ENCODE measurements around the gene CYS1. TPM values are rescaled to one million over a fixed set of nuclear protein-coding genes. Genes with fewer than 3 reads are reported as not detected.

Gene CYS1
- total and polyA plus RNA-seq, 4 donors: 0.07 to 4.1 (median 1.0) TPM

DNA sequence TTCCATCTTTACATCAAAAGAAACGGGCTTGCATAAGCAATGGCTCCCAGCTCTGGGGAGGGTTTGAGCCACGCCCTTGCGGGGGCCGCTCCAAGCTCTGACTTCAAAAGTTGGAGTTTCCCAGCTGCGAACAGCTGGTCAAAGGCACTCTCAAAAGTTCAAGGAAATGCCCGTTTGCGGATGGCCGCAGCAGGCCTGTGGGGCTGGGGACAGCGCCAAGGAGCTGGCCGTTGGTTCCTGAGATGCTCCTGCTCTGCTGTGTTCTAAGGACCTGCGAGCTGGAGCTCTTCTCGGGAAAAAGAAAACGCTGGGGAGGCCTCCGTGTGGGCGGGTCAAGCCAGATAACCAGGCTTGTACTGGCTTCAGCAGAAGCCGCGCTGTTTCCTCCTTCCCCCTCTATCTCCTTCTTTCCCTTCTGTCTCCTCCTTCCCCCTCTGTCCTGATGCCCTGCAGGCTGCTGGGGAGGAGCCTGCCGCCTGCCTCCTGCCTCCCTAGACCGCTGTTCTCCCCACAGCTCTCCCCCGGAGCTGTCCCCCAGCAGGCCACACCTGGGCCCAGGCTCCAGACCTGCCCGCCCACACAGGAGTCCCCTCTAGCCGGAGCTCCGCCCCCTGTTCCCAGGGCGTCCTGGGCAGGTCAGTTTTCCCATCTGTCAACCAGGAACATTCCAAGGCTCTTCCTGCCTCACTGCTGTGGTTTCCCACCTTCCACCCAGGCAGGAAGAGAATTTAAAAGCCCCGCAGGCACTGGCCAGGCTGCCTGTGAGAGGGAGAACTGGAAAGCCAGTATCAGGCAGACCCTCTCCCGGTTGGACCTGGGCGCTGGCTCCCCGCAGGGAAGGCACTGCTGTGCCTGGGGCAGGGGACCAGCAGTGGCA lies 22.7 kb downstream of the CYS1 start:
- no peaks in the 10 kb centered on the region for H3K27me3 ChIP-seq (ENCODE audit: control insufficient read depth in 4 of 4, insufficient read depth in 4 of 4, low read length in 3 of 4)
- H3K4me3 ChIP-seq (ENCODE audit: low read depth in 1 of 3, low read length in 3 of 3): peak overlapping the region in 1 of 3 donors; percentile 5
- H3K9me3 ChIP-seq (ENCODE audit: control insufficient read depth in 4 of 4, low read length in 3 of 4): no peaks in the 10 kb centered on the region
- H3K27ac ChIP-seq (ENCODE audit: low read depth in 1 of 2, low read length in 2 of 2): peak overlapping the region in 1 of 2 donors; percentile 46
- TF ChIP-seq RXRA (IDR thresholded peaks at IDR 0.05) (peak in 1 of 2 donors; percentile 5), NR2F2 (IDR thresholded peaks at IDR 0.05) (no peak)
- no peak overlapping the region for H3K9ac ChIP-seq (ENCODE audit: low read depth in 1 of 2, low read length in 2 of 2)
- WGBS: 43% methylated on average over 28 of the region's 28 CpGs
- H3K36me3 ChIP-seq (ENCODE audit: control insufficient read depth in 4 of 4, insufficient read depth in 3 of 4, low read depth in 1 of 4, low read length in 3 of 4): peaks cover 2 to 24% (median 19%) of the 10 kb centered on the region in 4 donors
- no peak for DNase-seq (ENCODE audit: low spot score)
- H3K4me1 ChIP-seq (ENCODE audit: control insufficient read depth in 4 of 4, insufficient read depth in 4 of 4, low read length in 3 of 4): peaks cover 0 to 13% (median 1%) of the 10 kb centered on the region in 4 donors

DNA sequence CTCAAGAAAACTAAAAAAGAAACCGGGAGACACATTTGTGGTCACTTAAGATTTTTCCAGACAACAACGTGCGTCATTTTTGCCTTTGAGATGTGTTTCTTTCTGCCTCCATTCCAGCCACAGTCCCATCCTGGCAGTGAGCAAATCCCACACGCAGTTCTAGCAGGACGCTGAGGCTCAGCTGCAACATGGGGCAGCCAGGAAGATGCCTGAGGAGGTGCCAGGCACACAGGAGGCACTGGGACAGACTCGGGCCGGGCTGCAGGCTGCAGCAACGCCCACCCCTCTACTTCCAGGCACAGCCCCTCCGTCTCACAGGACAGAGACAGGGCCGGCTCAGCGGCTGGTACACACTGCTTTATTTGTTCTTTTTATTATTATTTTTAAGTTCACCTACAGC lies 23.8 kb downstream of the CYS1 start:
- 83% methylated on average over 11 of the region's 11 CpGs for WGBS
- Histone ChIP-seq H3K9me3 (ENCODE audit: control insufficient read depth in 4 of 4, low read length in 3 of 4) (no peaks in the 10 kb centered on the region), H3K27me3 (ENCODE audit: control insufficient read depth in 4 of 4, insufficient read depth in 4 of 4, low read length in 3 of 4) (no peaks in the 10 kb centered on the region), H3K9ac (ENCODE audit: low read depth in 1 of 2, low read length in 2 of 2) (no peak overlapping the region), H3K4me1 (ENCODE audit: control insufficient read depth in 4 of 4, insufficient read depth in 4 of 4, low read length in 3 of 4) (peaks cover 0 to 13% (median 1%) of the 10 kb centered on the region in 4 donors), H3K4me3 (ENCODE audit: low read depth in 1 of 3, low read length in 3 of 3) (no peak overlapping the region), H3K27ac (ENCODE audit: low read depth in 1 of 2, low read length in 2 of 2) (no peak overlapping the region), H3K36me3 (ENCODE audit: control insufficient read depth in 4 of 4, insufficient read depth in 3 of 4, low read depth in 1 of 4, low read length in 3 of 4) (peaks cover 4 to 32% (median 24%) of the 10 kb centered on the region in 4 donors)
- no peak for DNase-seq (ENCODE audit: low spot score)
- TF ChIP-seq HNF4G (IDR thresholded peaks at IDR 0.05) (no peak), GABPA (IDR thresholded peaks at IDR 0.05 in 1 of 2, conservative IDR thresholded peaks at IDR 0.05 in 1 of 2) (no peak), EGR1 (IDR thresholded peaks at IDR 0.05; ENCODE audit: low read depth in 2 of 2) (no peak), NR2F2 (IDR thresholded peaks at IDR 0.05) (no peak), JUND (IDR thresholded peaks at IDR 0.05) (no peak), HNF4A (conservative IDR thresholded peaks at IDR 0.05) (no peak), FOXA1 (IDR thresholded peaks at IDR 0.05) (no peak), TAF1 (conservative IDR thresholded peaks at IDR 0.05) (no peak), SP1 (IDR thresholded peaks at IDR 0.05) (no peak), RAD21 (IDR thresholded peaks at IDR 0.05) (no peak), FOXA2 (IDR thresholded peaks at IDR 0.05) (no peak), YY1 (IDR thresholded peaks at IDR 0.05) (no peak), RXRA (IDR thresholded peaks at IDR 0.05) (no peak)
- TF ChIP-seq, protein P1, sequence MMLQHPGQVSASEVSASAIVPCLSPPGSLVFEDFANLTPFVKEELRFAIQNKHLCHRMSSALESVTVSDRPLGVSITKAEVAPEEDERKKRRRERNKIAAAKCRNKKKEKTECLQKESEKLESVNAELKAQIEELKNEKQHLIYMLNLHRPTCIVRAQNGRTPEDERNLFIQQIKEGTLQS (IDR thresholded peaks at IDR 0.05): no peak
- TF ChIP-seq, protein P2, sequence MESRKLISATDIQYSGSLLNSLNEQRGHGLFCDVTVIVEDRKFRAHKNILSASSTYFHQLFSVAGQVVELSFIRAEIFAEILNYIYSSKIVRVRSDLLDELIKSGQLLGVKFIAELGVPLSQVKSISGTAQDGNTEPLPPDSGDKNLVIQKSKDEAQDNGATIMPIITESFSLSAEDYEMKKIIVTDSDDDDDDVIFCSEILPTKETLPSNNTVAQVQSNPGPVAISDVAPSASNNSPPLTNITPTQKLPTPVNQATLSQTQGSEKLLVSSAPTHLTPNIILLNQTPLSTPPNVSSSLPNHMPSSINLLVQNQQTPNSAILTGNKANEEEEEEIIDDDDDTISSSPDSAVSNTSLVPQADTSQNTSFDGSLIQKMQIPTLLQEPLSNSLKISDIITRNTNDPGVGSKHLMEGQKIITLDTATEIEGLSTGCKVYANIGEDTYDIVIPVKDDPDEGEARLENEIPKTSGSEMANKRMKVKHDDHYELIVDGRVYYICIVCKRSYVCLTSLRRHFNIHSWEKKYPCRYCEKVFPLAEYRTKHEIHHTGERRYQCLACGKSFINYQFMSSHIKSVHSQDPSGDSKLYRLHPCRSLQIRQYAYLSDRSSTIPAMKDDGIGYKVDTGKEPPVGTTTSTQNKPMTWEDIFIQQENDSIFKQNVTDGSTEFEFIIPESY (IDR thresholded peaks at IDR 0.05): no peak
- TF ChIP-seq, protein P3, sequence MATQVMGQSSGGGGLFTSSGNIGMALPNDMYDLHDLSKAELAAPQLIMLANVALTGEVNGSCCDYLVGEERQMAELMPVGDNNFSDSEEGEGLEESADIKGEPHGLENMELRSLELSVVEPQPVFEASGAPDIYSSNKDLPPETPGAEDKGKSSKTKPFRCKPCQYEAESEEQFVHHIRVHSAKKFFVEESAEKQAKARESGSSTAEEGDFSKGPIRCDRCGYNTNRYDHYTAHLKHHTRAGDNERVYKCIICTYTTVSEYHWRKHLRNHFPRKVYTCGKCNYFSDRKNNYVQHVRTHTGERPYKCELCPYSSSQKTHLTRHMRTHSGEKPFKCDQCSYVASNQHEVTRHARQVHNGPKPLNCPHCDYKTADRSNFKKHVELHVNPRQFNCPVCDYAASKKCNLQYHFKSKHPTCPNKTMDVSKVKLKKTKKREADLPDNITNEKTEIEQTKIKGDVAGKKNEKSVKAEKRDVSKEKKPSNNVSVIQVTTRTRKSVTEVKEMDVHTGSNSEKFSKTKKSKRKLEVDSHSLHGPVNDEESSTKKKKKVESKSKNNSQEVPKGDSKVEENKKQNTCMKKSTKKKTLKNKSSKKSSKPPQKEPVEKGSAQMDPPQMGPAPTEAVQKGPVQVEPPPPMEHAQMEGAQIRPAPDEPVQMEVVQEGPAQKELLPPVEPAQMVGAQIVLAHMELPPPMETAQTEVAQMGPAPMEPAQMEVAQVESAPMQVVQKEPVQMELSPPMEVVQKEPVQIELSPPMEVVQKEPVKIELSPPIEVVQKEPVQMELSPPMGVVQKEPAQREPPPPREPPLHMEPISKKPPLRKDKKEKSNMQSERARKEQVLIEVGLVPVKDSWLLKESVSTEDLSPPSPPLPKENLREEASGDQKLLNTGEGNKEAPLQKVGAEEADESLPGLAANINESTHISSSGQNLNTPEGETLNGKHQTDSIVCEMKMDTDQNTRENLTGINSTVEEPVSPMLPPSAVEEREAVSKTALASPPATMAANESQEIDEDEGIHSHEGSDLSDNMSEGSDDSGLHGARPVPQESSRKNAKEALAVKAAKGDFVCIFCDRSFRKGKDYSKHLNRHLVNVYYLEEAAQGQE (IDR thresholded peaks at IDR 0.05): no peak
- TF ChIP-seq, protein P4, sequence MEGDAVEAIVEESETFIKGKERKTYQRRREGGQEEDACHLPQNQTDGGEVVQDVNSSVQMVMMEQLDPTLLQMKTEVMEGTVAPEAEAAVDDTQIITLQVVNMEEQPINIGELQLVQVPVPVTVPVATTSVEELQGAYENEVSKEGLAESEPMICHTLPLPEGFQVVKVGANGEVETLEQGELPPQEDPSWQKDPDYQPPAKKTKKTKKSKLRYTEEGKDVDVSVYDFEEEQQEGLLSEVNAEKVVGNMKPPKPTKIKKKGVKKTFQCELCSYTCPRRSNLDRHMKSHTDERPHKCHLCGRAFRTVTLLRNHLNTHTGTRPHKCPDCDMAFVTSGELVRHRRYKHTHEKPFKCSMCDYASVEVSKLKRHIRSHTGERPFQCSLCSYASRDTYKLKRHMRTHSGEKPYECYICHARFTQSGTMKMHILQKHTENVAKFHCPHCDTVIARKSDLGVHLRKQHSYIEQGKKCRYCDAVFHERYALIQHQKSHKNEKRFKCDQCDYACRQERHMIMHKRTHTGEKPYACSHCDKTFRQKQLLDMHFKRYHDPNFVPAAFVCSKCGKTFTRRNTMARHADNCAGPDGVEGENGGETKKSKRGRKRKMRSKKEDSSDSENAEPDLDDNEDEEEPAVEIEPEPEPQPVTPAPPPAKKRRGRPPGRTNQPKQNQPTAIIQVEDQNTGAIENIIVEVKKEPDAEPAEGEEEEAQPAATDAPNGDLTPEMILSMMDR (IDR thresholded peaks at IDR 0.05; ENCODE audit: low read depth, low read length, missing input control): no peak
- TF ChIP-seq, protein P5, sequence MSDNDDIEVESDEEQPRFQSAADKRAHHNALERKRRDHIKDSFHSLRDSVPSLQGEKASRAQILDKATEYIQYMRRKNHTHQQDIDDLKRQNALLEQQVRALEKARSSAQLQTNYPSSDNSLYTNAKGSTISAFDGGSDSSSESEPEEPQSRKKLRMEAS (IDR thresholded peaks at IDR 0.05): no peak

Measured in liver (tissue), 9 donors.